Stimulated activated CD8-positive, alpha-beta memory T cell treated with anti-CD3 and anti-CD28 coated beads, Interleukin-15, amount 100 ng/mL, for 24 hours (primary cell): ENCODE results near the gene TIAM2.

Source experiments
- DNase-seq: peaks from one replicate; pipeline ENCODE4 v3.0.0-alpha.2; 2020; ENCODE audit warnings: low read depth

The TIAM2 gene

GRCh38 chr6:155297669-155298068, 302.6 kb downstream of the TIAM2 start:
- no peak for DNase-seq

- no peak for DNase-seq
These were observed 306.8 kb downstream of the TIAM2 start for GRCh38 chr6:155301867-155302266.

DNA sequence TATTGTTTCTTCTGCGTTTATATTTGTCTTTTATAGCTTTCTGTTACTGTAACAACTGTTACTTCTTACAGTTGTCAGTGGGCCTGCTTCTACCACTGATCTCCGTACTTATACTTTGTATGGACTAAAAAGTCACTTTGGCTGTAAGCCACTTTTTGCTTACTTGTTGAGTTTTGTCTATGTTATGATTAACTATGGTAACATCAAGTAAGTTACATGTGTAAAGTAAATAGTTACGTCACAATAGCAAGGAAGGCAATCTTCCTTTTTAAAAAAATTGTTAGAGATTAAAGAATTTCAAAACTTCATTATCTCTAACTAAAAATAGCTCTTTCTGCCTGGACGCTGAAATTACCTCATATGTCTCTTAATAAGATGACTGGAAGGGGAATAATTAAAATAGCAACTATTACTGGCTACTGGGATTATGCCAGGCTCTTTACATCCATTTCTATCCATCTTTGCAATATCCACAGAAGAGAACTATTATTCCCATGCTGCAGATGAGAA, 308.3 kb downstream of the TIAM2 start:
- no peak for DNase-seq

- DNase-seq: no peak
These were observed 311.8 kb downstream of the TIAM2 start for GRCh38 chr6:155306958-155307357.
